Esophagus squamous epithelium (tissue), 4 donors: Measurements from ENCODE around the gene CSGALNACT2.

Source experiments
- CTCF ChIP-seq, 6 experiments: fragments of 450-650 bp in 4 of 6; fragments of 200-600 bp in 2 of 6; sonication (generic) in 2 of 6; IDR thresholded peaks; one replicate each; pipeline ENCODE4 v1.5.1; 2016 to 2019; ENCODE audit warnings: antibody characterized with exemption in 6 of 6, mild to moderate bottlenecking in 4 of 6, moderate library complexity in 4 of 6
- POLR2A ChIP-seq, 4 donors: fragments of 450-650 bp; IDR thresholded peaks; one replicate each; pipeline ENCODE4 v1.6.1; 2017; ENCODE audit warnings: antibody characterized with exemption in 4 of 4, mild to moderate bottlenecking in 4 of 4, moderate library complexity in 3 of 4

- TF ChIP-seq CTCF (IDR thresholded peaks at IDR 0.05): no peak
- no peak for TF ChIP-seq POLR2A (IDR thresholded peaks at IDR 0.05)
Observed at GRCh38 chr10:43224321-43224720, 86.1 kb downstream of the CSGALNACT2 start.
